ENCODE results near the gene ZFP36.

GRCh38 chr19:39408392-39409207, 2.0 kb downstream of the ZFP36 start:
- no peak for TF ChIP-seq SP2 (IDR thresholded peaks at IDR 0.05; ENCODE audit: low read length)
- no peak for TF ChIP-seq RFX5 (IDR thresholded peaks at IDR 0.05; ENCODE audit: borderline replicate concordance, low read depth, low read length)

Data from H1 (cell line).